GM12873 (cell line): ENCODE measurements around the gene GMEB2.

ENCODE experiments used
- TF ChIP-seq, protein P1 (sequence below): IDR thresholded peaks from 2 replicates; pipeline ENCODE4 v1.5.1; 2012; ENCODE audit warnings: low read depth, mild to moderate bottlenecking, moderate library complexity, low read length, control low read depth; ENCODE audit not compliant: insufficient read depth; ENCODE audit errors: missing control alignments

Gene GMEB2

DNA sequence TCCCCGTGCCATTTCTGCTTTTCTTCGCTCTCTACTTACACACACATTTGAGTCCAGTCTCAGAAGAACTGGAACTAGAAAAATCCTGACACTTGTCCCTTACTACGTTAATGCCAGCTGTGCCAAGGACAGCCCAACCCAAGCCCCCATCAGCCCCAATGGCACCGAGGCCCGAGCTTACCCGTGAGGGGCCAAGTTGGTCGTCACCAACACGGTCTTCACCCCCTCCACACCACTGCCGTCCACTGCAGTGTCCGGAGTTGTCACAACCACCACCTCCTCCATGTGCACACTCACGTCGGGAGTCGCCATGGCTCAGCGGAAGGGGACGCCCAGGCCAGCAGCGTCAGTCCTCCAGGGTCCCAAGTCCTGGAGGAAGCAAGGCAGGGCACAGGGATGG, 7.8 kb downstream of the GMEB2 start:
- TF ChIP-seq, protein P1, sequence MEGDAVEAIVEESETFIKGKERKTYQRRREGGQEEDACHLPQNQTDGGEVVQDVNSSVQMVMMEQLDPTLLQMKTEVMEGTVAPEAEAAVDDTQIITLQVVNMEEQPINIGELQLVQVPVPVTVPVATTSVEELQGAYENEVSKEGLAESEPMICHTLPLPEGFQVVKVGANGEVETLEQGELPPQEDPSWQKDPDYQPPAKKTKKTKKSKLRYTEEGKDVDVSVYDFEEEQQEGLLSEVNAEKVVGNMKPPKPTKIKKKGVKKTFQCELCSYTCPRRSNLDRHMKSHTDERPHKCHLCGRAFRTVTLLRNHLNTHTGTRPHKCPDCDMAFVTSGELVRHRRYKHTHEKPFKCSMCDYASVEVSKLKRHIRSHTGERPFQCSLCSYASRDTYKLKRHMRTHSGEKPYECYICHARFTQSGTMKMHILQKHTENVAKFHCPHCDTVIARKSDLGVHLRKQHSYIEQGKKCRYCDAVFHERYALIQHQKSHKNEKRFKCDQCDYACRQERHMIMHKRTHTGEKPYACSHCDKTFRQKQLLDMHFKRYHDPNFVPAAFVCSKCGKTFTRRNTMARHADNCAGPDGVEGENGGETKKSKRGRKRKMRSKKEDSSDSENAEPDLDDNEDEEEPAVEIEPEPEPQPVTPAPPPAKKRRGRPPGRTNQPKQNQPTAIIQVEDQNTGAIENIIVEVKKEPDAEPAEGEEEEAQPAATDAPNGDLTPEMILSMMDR: no peak

DNA sequence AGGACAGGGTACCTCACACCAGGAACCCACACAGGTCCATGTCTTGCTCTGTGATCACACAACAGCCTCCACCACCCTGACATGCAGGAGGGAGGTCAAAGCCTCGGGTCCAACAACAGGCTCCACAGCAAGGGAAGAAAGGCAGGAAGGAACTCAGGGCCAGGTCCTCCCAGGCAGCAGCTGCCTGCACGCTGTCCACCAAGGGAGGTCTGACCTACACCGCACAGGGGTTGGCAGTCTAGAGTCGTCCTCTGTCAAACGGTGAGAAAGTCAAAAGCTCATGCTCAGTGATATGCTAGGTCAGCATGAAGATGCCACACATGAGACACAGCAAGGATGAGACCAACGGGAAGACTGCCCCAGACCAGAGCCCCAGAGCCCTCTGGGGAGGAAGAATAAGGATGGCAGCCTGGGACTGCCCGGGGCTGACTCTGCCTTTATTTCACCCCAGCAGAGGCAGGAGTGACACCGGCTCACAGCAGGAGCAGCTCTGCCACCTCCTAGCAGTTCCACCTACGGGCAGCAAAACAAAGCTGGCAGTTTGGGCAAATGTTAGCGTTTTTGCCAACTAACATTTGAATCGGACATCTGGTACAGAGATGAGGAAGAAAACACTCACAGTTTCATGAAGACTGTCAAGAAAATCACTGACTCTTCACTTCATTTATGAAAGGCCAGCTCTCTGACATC, 8.5 kb downstream of the GMEB2 start:
- TF ChIP-seq, protein P1: no peak

DNA sequence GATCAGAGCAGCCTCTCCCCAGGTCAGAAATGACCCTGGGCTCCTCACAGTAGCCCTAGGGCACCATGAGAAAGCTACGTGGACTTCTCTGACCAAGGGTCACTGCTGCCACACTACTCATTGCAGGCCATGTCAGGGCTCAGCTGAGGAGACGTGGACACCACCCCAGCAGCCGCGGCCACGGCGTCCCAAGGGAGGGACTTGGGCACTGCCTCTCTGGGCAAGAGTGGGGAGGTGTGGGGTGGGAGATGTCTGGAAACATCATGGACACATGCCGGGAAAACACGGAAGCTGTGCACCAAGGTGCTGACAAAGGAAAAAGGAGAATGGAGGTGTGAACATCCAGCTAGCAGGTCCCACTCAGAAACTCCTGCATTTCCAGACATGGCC, 9.0 kb downstream of the GMEB2 start:
- TF ChIP-seq, protein P1: no peak

DNA sequence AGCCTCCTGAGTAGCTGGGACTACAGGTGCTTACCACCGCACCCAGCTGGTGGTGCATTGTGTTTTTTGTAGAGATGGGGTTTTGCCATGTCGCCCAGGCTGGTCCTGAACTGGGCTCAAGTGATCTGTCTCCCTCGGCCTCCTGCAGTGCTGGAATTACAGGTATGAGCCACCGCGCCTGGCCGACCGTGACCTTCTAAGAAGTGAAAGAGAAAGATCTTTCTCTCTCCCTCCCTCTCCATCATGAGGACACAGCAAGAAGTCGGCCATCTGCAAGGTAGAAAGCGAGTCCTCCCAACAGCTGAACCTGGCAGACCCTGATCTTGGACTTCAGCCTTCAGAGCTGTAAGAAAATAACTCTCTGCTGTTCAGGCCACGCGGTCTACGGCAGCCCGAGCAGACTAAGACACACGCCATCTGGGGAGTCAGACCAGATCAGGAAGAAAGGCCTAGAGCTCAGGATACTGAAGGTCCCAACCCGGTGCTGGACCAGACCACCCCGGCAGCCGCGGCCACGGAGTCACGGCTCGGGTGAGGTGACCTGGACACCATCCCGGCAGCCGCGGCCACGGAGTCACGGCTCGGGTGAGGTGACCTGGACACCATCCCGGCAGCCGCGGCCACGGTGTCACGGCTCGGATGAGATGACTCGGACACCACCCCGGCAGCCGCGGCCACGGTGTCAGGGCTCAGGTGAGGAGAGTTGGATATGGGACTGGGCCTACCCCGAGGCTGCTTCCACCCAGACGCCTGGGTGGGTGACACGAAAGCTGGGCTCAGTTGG, 9.6 kb downstream of the GMEB2 start:
- TF ChIP-seq, protein P1: no peak

GRCh38 chr20:63613863-63614594, 12.9 kb downstream of the GMEB2 start:
- TF ChIP-seq, protein P1: peak; percentile 38

DNA sequence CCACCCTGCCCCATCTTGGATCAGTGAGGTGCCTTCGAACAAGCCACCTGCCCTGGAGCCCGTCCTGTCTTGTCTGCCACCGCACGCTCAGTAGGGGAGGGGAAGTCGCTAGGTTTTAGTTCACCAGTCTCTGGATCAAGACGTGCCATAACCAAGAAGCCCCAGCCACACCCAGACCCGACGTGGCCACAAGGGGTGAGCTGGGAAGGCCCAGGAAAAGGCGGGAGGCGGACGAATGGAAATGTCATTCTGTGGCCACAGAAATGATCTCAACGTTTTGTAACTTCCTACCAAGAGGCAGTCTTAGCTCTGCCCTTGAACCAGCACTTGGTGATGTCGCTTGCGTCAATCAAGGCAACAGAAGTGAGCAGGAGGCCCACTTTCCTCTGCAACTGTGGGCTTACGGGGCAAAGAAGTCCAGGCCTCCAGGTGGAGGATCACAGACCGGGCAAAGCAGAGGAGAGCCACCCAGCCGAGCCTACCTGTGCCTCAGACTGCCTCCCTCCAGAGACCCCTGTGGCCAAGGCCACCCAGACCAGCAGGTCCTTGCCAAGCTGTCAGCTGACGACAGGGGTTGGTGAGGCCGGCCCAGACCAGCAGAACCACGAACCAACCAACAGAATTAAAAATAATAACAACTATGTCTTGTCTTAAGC, 14.5 kb downstream of the GMEB2 start:
- TF ChIP-seq, protein P1: no peak
